Keratinocyte (primary cell): ENCODE measurements around the gene PTPRN2. TPM values are rescaled to one million over a fixed set of nuclear protein-coding genes. Genes with fewer than 3 reads are reported as not detected.

Source experiments
- DNase-seq: peaks from one replicate; pipeline ENCODE4 v3.0.0-alpha.2; 2011; ENCODE audit warnings: low read depth, missing footprints, low spot score
- FAIRE-seq: peaks from 2 replicates; lab custom pipeline; 2011; peaks lifted over from hg19 to GRCh38; lab: Jason Lieb, UNC
- H2AFZ ChIP-seq: 2 replicates; pipeline ENCODE4 v1.6.0; 2012; ENCODE audit warnings: low read length, control low read depth, inconsistent platforms; ENCODE audit not compliant: control insufficient read depth
- H3K27ac ChIP-seq: 2 replicates; pipeline ENCODE4 v1.5.1; 2011; ENCODE audit warnings: low read length; ENCODE audit not compliant: control insufficient read depth, insufficient read depth
- H3K27me3 ChIP-seq: 3 replicates; pipeline ENCODE4 v1.6.0; 2011; ENCODE audit warnings: low read length; ENCODE audit not compliant: control insufficient read depth, insufficient read depth; ENCODE audit errors: extremely low read depth
- H3K36me3 ChIP-seq, 2 experiments: 2 replicates in 1 of 2; 3 replicates in 1 of 2; pipeline ENCODE4 v1.5.1; 2011; ENCODE audit warnings: low read length in 2 of 2, mild to moderate bottlenecking in 1 of 2; ENCODE audit not compliant: control insufficient read depth in 2 of 2, insufficient read depth in 2 of 2; ENCODE audit errors: extremely low read depth in 1 of 2
- H3K4me1 ChIP-seq: 3 replicates; pipeline ENCODE4 v1.5.1; 2011; ENCODE audit warnings: low read length; ENCODE audit not compliant: control insufficient read depth, insufficient read depth; ENCODE audit errors: extremely low read depth
- H3K4me2 ChIP-seq: 3 replicates; pipeline ENCODE4 v1.6.0; 2011; ENCODE audit warnings: low read depth, low read length; ENCODE audit not compliant: control insufficient read depth, insufficient read depth; ENCODE audit errors: extremely low read depth
- H3K4me3 ChIP-seq, 3 experiments: fragments of 200-600 bp in 1 of 3; sonication (generic) in 1 of 3; 2 replicates in 2 of 3; 3 replicates in 1 of 3; pipeline ENCODE4 v1.5.1; 2011 to 2016; ENCODE audit warnings: low read length in 3 of 3, mild to moderate bottlenecking in 3 of 3, control low read depth in 2 of 3, inconsistent platforms in 1 of 3, low read depth in 1 of 3, mixed read lengths in 1 of 3, mixed run types in 1 of 3, moderate library complexity in 1 of 3; ENCODE audit not compliant: control insufficient read depth in 2 of 3, insufficient read depth in 2 of 3; ENCODE audit errors: extremely low read depth in 1 of 3
- H3K79me2 ChIP-seq: 2 replicates; pipeline ENCODE4 v1.6.0; 2012; ENCODE audit warnings: low read length; ENCODE audit not compliant: control insufficient read depth, insufficient read depth
- H3K9ac ChIP-seq: 3 replicates; pipeline ENCODE4 v1.6.0; 2011; ENCODE audit warnings: low read length; ENCODE audit not compliant: control insufficient read depth, insufficient read depth; ENCODE audit errors: extremely low read depth
- H3K9me1 ChIP-seq: 3 replicates; pipeline ENCODE4 v1.6.0; 2011; ENCODE audit warnings: low read length; ENCODE audit not compliant: control insufficient read depth, insufficient read depth; ENCODE audit errors: extremely low read depth
- H3K9me3 ChIP-seq: 2 replicates; pipeline ENCODE4 v1.5.1; 2012; ENCODE audit warnings: low read depth, low read length; ENCODE audit not compliant: control insufficient read depth
- H4K20me1 ChIP-seq: 3 replicates; pipeline ENCODE4 v1.6.0; 2011; ENCODE audit warnings: low read length; ENCODE audit not compliant: control insufficient read depth, insufficient read depth; ENCODE audit errors: extremely low read depth
- CTCF ChIP-seq, 3 experiments: IDR thresholded peaks in 1 of 3; conservative IDR thresholded peaks in 1 of 3; optimal IDR thresholded peaks in 1 of 3; 2 replicates in 2 of 3; 3 replicates in 1 of 3; pipeline versions ENCODE3 to v1.5.1; 2011; ENCODE audit warnings: low read length in 3 of 3, mild to moderate bottlenecking in 3 of 3, moderate library complexity in 2 of 3, control low read depth in 1 of 3, inconsistent platforms in 1 of 3; ENCODE audit not compliant: insufficient read depth in 2 of 3; ENCODE audit errors: extremely low read depth in 1 of 3
- EZH2 ChIP-seq: IDR thresholded peaks from one replicate; pipeline ENCODE4 v1.6.1; 2012; ENCODE audit warnings: inconsistent platforms, mild to moderate bottlenecking, low read length, moderate library complexity
- dilution Hi-C: fragments of 300-500 bp; cut with MboI; formaldehyde crosslinking; loops from one replicate; pipeline ENCODE4 v1.7.0; 2020; ENCODE audit warnings: low sequenced_read_pairs; ENCODE audit not compliant: extremely low pct_ligation_motif_present
- polyA plus RNA-seq, 5 experiments: library from polyadenylated mRNA; depleted of rRNA in 3 of 5; stranded (reverse) in 3 of 5; stranded (forward) in 1 of 5; unstranded in 1 of 5; fragments of >200 nt; gene quantifications; 1 replicate in 1 of 5; 2 replicates in 3 of 5; 3 replicates in 1 of 5; pipeline versions ENCODE4 v1.2.1 to v1.2.3, GENCODE V29; 2011 to 2012; ENCODE audit warnings: missing spikeins in 2 of 5, low read depth in 1 of 5, low replicate concordance in 1 of 5

Gene PTPRN2
- polyA plus RNA-seq, 1 donor (not counting 4 experiments of a cell fraction or from before 2014, with no cell fraction given): not detected

GRCh38 chr7:157964016-157964415, 623.6 kb downstream of the PTPRN2 start:
- dilution Hi-C loops: no loop called here
- no peak for TF ChIP-seq EZH2
- no peak for TF ChIP-seq CTCF (optimal IDR thresholded peaks at IDR 0.05 in 1 of 3, IDR thresholded peaks at IDR 0.05 in 1 of 3, conservative IDR thresholded peaks at IDR 0.05 in 1 of 3; ENCODE audit: extremely low read depth in 1 of 3, insufficient read depth in 2 of 3, low read length in 3 of 3)
- Histone ChIP-seq H3K9me3 (peaks cover 5% of the 10 kb centered on the region), H3K4me3 (no peak overlapping the region), H3K79me2 (no peaks in the 10 kb centered on the region), H2AFZ (no peak overlapping the region), H3K27me3 (no peaks in the 10 kb centered on the region), H3K4me2 (no peak overlapping the region), H3K9me1 (no peaks in the 10 kb centered on the region), H3K36me3 (no peaks in the 10 kb centered on the region), H3K27ac (no peak overlapping the region), H4K20me1 (no peaks in the 10 kb centered on the region), H3K4me1 (no peaks in the 10 kb centered on the region), H3K9ac (no peak overlapping the region)
- no peak for FAIRE-seq
- DNase-seq: no peak

- Histone ChIP-seq H3K9ac (no peak overlapping the region), H3K79me2 (no peaks in the 10 kb centered on the region), H2AFZ (no peak overlapping the region), H3K4me1 (no peaks in the 10 kb centered on the region), H3K9me3 (peaks cover 5% of the 10 kb centered on the region), H3K9me1 (no peaks in the 10 kb centered on the region), H3K27me3 (no peaks in the 10 kb centered on the region), H4K20me1 (no peaks in the 10 kb centered on the region), H3K27ac (no peak overlapping the region), H3K4me2 (no peak overlapping the region), H3K36me3 (no peaks in the 10 kb centered on the region), H3K4me3 (no peak overlapping the region)
- dilution Hi-C loops: no loop called here
- TF ChIP-seq CTCF (optimal IDR thresholded peaks at IDR 0.05 in 1 of 3, IDR thresholded peaks at IDR 0.05 in 1 of 3, conservative IDR thresholded peaks at IDR 0.05 in 1 of 3; ENCODE audit: extremely low read depth in 1 of 3, insufficient read depth in 2 of 3, low read length in 3 of 3) (no peak), EZH2 (no peak)
- no peak for FAIRE-seq
- no peak for DNase-seq
Observed at GRCh38 chr7:157963526-157963925, 624.1 kb downstream of the PTPRN2 start.
